HepG2 (cell line): ENCODE measurements around the gene PPP6R2. TPM values are rescaled to one million over a fixed set of nuclear protein-coding genes. Genes with fewer than 3 reads are reported as not detected.

ENCODE experiments used
- ATAD3A ChIP-seq: sonication (generic); formaldehyde crosslinking; IDR thresholded peaks from 2 replicates; pipeline ENCODE4 v1.4.0; 2020; ENCODE audit warnings: missing genetic modification reagents
- BATF2 ChIP-seq: sonication (generic); formaldehyde crosslinking; IDR thresholded peaks from 2 replicates; pipeline ENCODE4 v1.8.0; 2022; ENCODE audit warnings: mild to moderate bottlenecking, missing genetic modification reagents, moderate library complexity
- CHD2 ChIP-seq: IDR thresholded peaks from 2 replicates; pipeline ENCODE4 v1.6.1; 2011; ENCODE audit warnings: low read depth, low read length, improper control_type of control experiment
- HDAC1 ChIP-seq: sonication (generic); formaldehyde crosslinking; IDR thresholded peaks from 2 replicates; pipeline ENCODE4 v1.5.1; 2020; ENCODE audit warnings: mild to moderate bottlenecking, missing genetic modification reagents
- ISL2 ChIP-seq: sonication (generic); formaldehyde crosslinking; IDR thresholded peaks from 2 replicates; pipeline ENCODE4 v1.5.0; 2020; ENCODE audit warnings: missing genetic modification reagents
- MTF1 ChIP-seq: sonication (generic); formaldehyde crosslinking; IDR thresholded peaks from 2 replicates; pipeline ENCODE4 v1.5.0; 2020; ENCODE audit warnings: missing genetic modification reagents
- PAF1 ChIP-seq: IDR thresholded peaks from 2 replicates; pipeline ENCODE4 v1.6.1; 2016; ENCODE audit warnings: missing genetic modification reagents, missing compliant biosample characterization
- PRPF4 ChIP-seq: fragments of 200-400 bp; formaldehyde crosslinking; IDR thresholded peaks from 2 replicates; pipeline ENCODE4 v1.6.1; 2016; ENCODE audit warnings: low read length, low read depth; ENCODE audit not compliant: poor library complexity, severe bottlenecking
- REPIN1 ChIP-seq: sonication (generic); formaldehyde crosslinking; IDR thresholded peaks from 2 replicates; pipeline ENCODE4 v1.8.0; 2022; ENCODE audit warnings: missing genetic modification reagents, low read depth, mild to moderate bottlenecking, borderline replicate concordance
- TBX3 ChIP-seq: fragments of 450-650 bp; IDR thresholded peaks from 2 replicates; pipeline ENCODE4 v1.6.1; 2017; ENCODE audit warnings: antibody characterized with exemption, mild to moderate bottlenecking, inconsistent platforms, borderline replicate concordance
- TCF7 ChIP-seq: sonication (generic); IDR thresholded peaks from 2 replicates; pipeline ENCODE4 v1.6.1; 2016; ENCODE audit warnings: antibody characterized with exemption, low read depth
- THAP11 ChIP-seq: IDR thresholded peaks from 2 replicates; pipeline ENCODE4 v1.6.1; 2016; ENCODE audit warnings: missing biosample characterization, missing genetic modification reagents
- USF2 ChIP-seq, 2 experiments: sonication (generic) in 1 of 2; formaldehyde crosslinking in 1 of 2; IDR thresholded peaks; 2 replicates each; pipeline versions ENCODE4 v1.5.1 to v1.6.1; 2011 to 2020; ENCODE audit warnings: borderline replicate concordance in 1 of 2, low read depth in 1 of 2, low read length in 1 of 2, mild to moderate bottlenecking in 1 of 2, missing genetic modification reagents in 1 of 2, moderate library complexity in 1 of 2
- ZBTB20 ChIP-seq: sonication (generic); formaldehyde crosslinking; IDR thresholded peaks from 2 replicates; pipeline ENCODE4 v1.8.1; 2023; ENCODE audit warnings: missing genetic modification reagents, low read depth, mild to moderate bottlenecking, borderline replicate concordance
- ZBTB21 ChIP-seq: sonication (generic); formaldehyde crosslinking; IDR thresholded peaks from 2 replicates; pipeline ENCODE4 v1.4.0; 2020; ENCODE audit warnings: missing genetic modification reagents
- ZNF12 ChIP-seq: sonication (generic); formaldehyde crosslinking; IDR thresholded peaks from 2 replicates; pipeline ENCODE4 v1.5.0; 2020; ENCODE audit warnings: missing genetic modification reagents
- ZNF780A ChIP-seq: sonication (generic); formaldehyde crosslinking; IDR thresholded peaks from 2 replicates; pipeline ENCODE4 v1.8.0; 2022; ENCODE audit warnings: mild to moderate bottlenecking, missing genetic modification reagents, moderate library complexity
- polyA plus RNA-seq, 8 experiments: library from polyadenylated mRNA; depleted of rRNA in 3 of 8; stranded (reverse) in 7 of 8; unstranded in 1 of 8; fragments of >200 nt; fragmentation: Illumina TruSeq in 4 of 8; extraction: Trizol in 4 of 8; gene quantifications; 2 replicates each; pipeline versions ENCODE4 v1.2.1 to v1.2.3, GENCODE V29; 2011 to 2016; ENCODE audit warnings: low read depth in 4 of 8, missing spikeins in 1 of 8, mixed read lengths in 1 of 8; ENCODE audit not compliant: insufficient read depth in 1 of 8
- total RNA-seq, 5 experiments: library from RNA; depleted of rRNA; stranded (reverse); fragments of >200 nt; fragmentation: Illumina TruSeq; extraction: Trizol; gene quantifications; 2 replicates each; pipeline ENCODE4 v1.2.3, GENCODE V29; 2016; ENCODE audit warnings: low read depth in 1 of 5
- TF ChIP-seq, protein P1 (sequence below): sonication (generic); formaldehyde crosslinking; IDR thresholded peaks from 2 replicates; pipeline ENCODE4 v1.5.1; 2020; ENCODE audit warnings: mild to moderate bottlenecking, missing genetic modification reagents, moderate library complexity
- TF ChIP-seq, protein P2 (sequence below): IDR thresholded peaks from 2 replicates; pipeline ENCODE4 v1.6.1; 2018; ENCODE audit warnings: missing genetic modification reagents

The PPP6R2 gene
- total and polyA plus RNA-seq, 2 of the 13 experiments (the other 11 are each of a cell fraction or from before 2014, with no cell fraction given): 55.0 to 102 TPM

- TF ChIP-seq, protein P1, sequence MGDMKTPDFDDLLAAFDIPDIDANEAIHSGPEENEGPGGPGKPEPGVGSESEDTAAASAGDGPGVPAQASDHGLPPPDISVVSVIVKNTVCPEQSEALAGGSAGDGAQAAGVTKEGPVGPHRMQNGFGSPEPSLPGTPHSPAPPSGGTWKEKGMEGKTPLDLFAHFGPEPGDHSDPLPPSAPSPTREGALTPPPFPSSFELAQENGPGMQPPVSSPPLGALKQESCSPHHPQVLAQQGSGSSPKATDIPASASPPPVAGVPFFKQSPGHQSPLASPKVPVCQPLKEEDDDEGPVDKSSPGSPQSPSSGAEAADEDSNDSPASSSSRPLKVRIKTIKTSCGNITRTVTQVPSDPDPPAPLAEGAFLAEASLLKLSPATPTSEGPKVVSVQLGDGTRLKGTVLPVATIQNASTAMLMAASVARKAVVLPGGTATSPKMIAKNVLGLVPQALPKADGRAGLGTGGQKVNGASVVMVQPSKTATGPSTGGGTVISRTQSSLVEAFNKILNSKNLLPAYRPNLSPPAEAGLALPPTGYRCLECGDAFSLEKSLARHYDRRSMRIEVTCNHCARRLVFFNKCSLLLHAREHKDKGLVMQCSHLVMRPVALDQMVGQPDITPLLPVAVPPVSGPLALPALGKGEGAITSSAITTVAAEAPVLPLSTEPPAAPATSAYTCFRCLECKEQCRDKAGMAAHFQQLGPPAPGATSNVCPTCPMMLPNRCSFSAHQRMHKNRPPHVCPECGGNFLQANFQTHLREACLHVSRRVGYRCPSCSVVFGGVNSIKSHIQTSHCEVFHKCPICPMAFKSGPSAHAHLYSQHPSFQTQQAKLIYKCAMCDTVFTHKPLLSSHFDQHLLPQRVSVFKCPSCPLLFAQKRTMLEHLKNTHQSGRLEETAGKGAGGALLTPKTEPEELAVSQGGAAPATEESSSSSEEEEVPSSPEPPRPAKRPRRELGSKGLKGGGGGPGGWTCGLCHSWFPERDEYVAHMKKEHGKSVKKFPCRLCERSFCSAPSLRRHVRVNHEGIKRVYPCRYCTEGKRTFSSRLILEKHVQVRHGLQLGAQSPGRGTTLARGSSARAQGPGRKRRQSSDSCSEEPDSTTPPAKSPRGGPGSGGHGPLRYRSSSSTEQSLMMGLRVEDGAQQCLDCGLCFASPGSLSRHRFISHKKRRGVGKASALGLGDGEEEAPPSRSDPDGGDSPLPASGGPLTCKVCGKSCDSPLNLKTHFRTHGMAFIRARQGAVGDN (CRISPR knock-in tag): 0 out of 2 replicates have a peak, but pooled peaks have one; percentile 12
- no peak for TF ChIP-seq BATF2 (CRISPR knock-in tag)
- no peak for TF ChIP-seq CHD2
- no peak for TF ChIP-seq THAP11
- TF ChIP-seq PRPF4: peak; percentile 65
- TF ChIP-seq ZNF12 (CRISPR knock-in tag): no peak
- TF ChIP-seq ATAD3A (CRISPR knock-in tag): no peak
- TF ChIP-seq, protein P2, sequence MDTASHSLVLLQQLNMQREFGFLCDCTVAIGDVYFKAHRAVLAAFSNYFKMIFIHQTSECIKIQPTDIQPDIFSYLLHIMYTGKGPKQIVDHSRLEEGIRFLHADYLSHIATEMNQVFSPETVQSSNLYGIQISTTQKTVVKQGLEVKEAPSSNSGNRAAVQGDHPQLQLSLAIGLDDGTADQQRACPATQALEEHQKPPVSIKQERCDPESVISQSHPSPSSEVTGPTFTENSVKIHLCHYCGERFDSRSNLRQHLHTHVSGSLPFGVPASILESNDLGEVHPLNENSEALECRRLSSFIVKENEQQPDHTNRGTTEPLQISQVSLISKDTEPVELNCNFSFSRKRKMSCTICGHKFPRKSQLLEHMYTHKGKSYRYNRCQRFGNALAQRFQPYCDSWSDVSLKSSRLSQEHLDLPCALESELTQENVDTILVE (CRISPR knock-in tag): no peak
- no peak for TF ChIP-seq USF2 (IDR thresholded peaks at IDR 0.05; ENCODE audit: low read depth, low read length)
- no peak for TF ChIP-seq USF2 (CRISPR knock-in tag; IDR thresholded peaks at IDR 0.05; ENCODE audit: borderline replicate concordance)
- TF ChIP-seq MTF1 (CRISPR knock-in tag): no peak
- no peak for TF ChIP-seq PAF1 (CRISPR knock-in tag)
- TF ChIP-seq TBX3: no peak
- TF ChIP-seq ZBTB20 (CRISPR knock-in tag): no peak
- TF ChIP-seq TCF7: no peak
- TF ChIP-seq ZNF780A (CRISPR knock-in tag): no peak
- no peak for TF ChIP-seq ZBTB21 (CRISPR knock-in tag)
- TF ChIP-seq ISL2 (CRISPR knock-in tag): no peak
- TF ChIP-seq REPIN1: no peak
- no peak for TF ChIP-seq HDAC1 (CRISPR knock-in tag)
These were observed 15.5 kb upstream of the PPP6R2 start (continued) for GRCh38 chr22:50327711-50328019.
